ENCODE data around the gene RARB.

RARB gene

DNA sequence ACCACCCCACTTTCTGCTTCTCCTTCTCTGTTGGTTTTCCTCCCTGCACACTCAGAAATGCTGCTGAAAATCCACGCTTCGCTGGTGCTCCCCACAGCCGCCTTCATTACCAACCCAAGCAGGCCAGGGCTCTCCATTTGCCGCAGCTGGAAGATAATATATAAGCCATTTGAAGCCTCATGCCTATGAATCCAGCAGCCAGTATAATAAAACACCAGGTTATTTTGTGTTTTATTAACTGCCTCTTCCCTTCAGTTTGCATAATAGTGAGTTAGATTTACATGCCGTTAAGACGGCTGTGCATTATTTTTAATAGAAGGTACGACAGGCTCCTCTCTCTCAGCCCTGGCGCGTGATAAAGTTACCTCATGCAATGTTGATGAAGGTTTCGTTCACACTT, 150.0 kb downstream of the RARB start:
- no peak for DNase-seq (ENCODE audit: low read depth)

DNA sequence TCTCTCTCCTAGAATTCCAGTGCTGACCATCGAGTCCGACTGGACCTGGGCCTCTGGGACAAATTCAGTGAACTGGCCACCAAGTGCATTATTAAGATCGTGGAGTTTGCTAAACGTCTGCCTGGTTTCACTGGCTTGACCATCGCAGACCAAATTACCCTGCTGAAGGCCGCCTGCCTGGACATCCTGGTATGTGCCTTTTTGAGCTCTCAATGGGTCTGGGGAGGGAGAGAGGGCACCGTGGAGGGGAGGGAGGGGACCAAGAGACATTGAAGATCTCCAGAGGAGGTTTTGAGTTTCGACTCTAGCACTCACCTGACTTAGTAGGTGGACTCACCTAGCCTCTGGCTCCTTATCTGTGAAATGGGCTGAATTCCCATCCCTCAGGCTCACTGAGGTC, 152.5 kb downstream of the RARB start:
- no peak for DNase-seq (ENCODE audit: low read depth)

DNA sequence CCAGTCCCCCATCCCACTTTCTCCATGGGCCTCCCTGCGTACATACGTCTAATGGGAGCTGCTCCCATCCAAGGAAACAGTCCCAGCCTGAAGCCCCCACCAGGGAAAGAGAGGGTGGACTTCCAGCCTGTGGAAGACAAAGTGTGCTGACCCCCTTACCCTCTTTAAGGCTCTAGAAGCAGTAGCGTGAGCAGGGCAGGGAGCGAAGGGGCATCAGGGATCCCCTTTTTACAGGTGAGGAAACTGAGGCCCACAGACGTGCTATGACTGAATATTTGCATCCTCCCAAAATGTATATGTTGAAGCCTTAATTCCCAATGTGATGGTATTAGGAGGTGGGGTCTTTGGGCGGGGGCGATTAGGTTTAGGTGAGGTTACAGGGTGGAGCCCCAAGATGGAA, 153.3 kb downstream of the RARB start:
- no peak for DNase-seq (ENCODE audit: low read depth)

DNA sequence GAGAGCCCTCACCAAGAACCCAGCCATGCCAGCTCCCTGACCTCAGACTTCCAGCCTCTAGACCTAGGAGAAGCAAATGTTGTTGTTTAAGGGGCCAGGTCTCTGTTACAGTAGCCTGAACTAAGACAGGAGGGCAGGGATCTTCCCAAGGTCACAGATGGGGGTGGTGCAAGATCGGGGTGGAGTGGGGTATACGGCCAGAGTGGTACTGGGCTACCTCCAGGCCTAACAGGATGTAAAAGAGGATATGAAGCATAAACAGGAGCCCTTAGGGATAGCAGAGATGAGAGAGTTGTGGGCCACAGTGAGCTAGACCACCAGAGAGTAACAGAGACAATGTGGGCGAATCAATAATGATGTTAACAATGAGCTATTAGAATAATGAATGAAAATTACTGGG, 153.8 kb downstream of the RARB start:
- no peak for DNase-seq (ENCODE audit: low read depth)

GRCh38 chr3:25582242-25582641, 154.2 kb downstream of the RARB start:
- DNase-seq (ENCODE audit: low read depth), result no peak

GRCh38 chr3:25583343-25583742, 155.3 kb downstream of the RARB start:
- no peak for DNase-seq (ENCODE audit: low read depth)

DNA sequence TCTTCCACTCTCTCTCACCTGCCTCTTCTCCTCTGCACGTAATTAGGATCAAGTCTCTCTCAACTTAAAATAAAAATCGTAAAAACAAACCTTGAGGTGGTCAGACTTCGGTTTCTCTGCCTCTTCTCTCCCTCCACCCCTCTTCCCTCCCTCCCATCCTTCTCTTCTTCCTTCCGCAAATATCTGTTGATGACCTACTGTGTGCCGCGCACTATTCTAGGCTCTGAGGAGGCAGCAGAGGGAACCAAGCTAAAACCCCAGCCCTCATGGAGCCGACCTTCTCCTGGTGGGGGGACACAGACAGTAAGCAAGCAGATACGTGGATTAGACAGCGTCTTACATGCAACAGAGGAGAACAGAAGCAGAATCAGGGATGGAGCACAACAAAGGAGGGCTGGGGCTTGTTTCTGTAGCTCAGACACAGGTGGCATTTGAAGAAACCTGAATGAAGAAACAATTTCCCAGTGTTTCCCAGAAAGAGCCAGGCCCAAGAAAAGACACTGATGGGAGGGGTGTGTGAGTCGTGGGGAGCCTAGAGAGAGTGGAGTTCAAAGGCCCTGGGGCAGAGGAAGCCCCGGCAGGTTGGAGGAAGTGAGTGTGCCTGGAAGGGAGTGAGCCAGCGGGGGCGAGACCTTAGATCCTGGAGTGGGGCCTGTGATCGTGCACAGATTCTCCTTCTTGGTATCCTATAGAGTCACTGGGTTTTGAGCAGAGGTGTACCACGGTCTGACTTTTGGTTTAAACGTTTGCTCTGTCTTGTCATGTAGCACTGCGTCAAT, 156.1 kb downstream of the RARB start:
- DNase-seq (ENCODE audit: low read depth), result no peak

DNA sequence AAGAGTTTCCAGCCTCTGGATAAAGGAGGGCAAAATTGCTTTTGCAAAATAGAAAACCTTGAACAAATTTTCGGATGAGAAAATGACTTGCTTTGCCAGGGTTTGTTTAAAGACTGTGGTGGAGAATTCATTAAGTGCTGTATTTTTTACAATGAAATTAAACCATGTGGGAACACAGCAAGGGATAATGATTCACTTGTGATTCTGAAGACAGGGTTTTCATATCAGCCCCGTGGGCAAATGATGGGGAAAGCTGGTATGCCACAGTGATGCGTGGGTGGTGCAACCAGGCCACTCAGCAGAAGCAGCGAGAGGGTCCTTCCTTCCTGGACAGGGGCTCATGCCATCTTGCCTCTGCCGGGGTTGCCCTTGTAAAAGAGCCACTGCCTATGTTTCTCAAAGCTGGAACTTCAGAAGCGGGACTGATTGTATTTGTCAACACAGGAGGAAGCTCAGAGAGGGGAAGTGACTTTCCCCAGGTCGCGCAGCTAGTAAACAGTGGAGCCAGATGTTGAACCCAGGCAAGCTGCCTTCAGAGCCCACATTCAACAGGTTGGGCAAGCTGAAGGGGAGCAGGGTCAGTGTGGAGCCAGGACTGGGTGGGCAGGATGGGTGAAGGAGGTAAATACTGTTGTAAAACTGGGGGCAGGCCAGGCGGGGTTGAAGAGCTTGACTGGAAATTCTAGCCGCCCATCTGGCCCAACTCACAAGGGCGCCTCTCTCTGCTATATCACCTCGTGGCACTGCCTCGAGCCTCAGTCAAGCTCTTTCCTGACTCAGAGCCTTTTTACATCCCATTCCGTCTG, 157.5 kb downstream of the RARB start:
- DNase-seq (ENCODE audit: low read depth), result no peak

GRCh38 chr3:25586167-25586505, 158.1 kb downstream of the RARB start:
- DNase-seq (ENCODE audit: low read depth), result no peak

DNA sequence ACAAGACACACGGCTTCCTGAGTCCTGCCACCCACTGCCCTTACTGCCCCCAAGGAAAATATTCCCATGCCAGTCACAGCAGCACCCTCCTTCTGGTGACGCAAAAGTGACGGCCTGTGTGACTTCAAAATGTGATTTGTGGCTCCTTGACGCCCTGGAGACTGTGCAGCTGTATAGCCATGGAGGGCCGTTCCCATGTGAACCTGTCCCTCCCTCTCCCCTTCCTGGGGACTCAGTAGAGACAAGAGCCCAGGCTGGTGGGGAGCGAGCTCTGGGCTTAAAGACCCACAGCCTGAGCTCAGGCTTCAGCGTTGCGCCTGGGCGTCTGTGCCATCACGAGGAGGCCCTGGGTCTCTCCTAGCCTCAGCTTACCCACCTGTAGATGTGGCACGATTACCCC, 158.5 kb downstream of the RARB start:
- DNase-seq (ENCODE audit: low read depth), result no peak

GRCh38 chr3:25587094-25587493, 159.0 kb downstream of the RARB start:
- no peak for DNase-seq (ENCODE audit: low read depth)

DNA sequence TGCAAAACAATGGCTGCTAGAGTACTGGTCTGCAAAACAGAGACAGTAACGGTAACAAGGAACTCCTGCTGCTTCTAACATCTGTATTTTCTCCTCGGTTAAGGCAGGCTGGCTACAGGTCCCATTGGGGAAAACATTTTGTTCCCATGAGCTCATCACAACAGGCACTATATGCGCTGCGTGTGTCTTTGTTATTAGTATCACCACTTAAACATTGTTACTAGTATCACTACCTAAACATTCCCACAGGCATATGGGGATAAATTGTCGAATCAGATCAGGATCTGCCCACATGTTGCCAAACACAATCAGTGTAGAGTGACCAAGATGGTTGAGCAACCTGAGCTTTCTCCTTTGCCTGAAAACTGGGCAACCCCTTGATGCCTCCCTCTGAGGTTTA, 159.5 kb downstream of the RARB start:
- no peak for DNase-seq (ENCODE audit: low read depth)

GRCh38 chr3:25587975-25588374, 159.9 kb downstream of the RARB start:
- DNase-seq (ENCODE audit: low read depth), result no peak

- DNase-seq (ENCODE audit: low read depth), result no peak
Measured at GRCh38 chr3:25588441-25589103, 160.5 kb downstream of the RARB start.

GRCh38 chr3:25589104-25589782, 161.2 kb downstream of the RARB start:
- no peak for DNase-seq (ENCODE audit: low read depth)

- DNase-seq (ENCODE audit: low read depth), result no peak
Measured at GRCh38 chr3:25589783-25590258, 161.8 kb downstream of the RARB start.

GRCh38 chr3:25592510-25592968, 164.5 kb downstream of the RARB start:
- no peak for DNase-seq (ENCODE audit: low read depth)

GRCh38 chr3:25593001-25593400, 164.9 kb downstream of the RARB start:
- no peak for DNase-seq (ENCODE audit: low read depth)

- no peak for DNase-seq (ENCODE audit: low read depth)
Measured at GRCh38 chr3:25594007-25594502, 166.0 kb downstream of the RARB start.

DNA sequence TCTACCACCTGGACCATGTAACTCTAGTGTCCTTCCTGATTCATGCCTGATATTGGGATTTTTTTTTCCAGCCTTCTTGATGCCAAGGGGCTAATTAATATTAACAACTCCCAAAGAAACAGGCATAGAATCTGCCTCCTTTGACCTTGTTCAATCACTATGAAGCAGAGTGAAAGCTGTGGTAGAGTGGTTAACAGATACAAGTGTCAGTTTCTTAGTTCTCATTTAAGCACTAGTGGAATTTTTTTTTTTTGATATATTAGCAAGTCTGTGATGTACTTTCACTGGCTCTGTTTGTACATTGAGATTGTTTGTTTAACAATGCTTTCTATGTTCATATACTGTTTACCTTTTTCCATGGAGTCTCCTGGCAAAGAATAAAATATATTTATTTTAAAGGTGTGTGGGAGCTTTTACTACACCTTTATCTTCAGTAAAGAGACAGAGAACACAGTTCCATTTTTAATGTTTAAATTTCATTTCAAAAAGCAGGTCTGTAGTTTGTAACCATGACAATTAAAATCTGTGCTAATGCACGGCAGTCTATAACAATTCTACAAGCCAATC, 169.6 kb downstream of the RARB start:
- no peak for DNase-seq (ENCODE audit: low read depth)

DNA sequence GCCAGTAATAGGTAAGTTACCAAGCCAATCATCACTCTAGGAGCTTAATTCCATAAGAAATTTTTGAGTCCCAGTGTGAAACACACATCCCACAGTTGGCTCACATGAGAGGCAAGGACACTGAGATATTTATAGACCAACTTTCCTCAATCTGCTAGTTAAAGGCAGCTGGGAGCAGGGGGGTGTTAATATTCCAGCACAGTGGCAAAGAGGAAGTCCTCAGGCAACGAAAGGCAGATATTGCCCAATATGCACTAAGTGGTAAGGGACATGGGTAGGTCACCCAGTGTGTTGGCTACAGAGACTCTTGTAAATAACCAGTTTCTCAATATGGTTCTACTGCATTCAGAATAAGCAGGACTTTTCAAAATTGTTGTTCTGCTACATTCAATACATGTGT, 175.6 kb downstream of the RARB start:
- no peak for DNase-seq (ENCODE audit: low read depth)

All from stimulated activated CD8-positive, alpha-beta memory T cell treated with anti-CD3 and anti-CD28 coated beads, Interleukin-15, amount 100 ng/mL, for 1 hour (primary cell).